Neural cell (in vitro differentiated cells): Measurements from ENCODE around the gene TRABD2B.

Experiments
- POLR2AphosphoS5 ChIP-seq: IDR thresholded peaks from 2 replicates; pipeline ENCODE4 v1.6.1; 2012
- SMC3 ChIP-seq: fragments of 450-650 bp; conservative IDR thresholded peaks from 2 replicates; pipeline ENCODE4 v1.6.1; 2014; ENCODE audit warnings: antibody characterized with exemption, mild to moderate bottlenecking, moderate library complexity; ENCODE audit not compliant: poor library complexity

- TF ChIP-seq SMC3 (no peak), POLR2AphosphoS5 (no peak)
These were observed 244.6 kb downstream of the TRABD2B start for GRCh38 chr1:47752559-47752958.
